ENCODE measurements around the gene ZBTB20.

Gene ZBTB20

GRCh38 chr3:114698146-114699105 lies 448.7 kb downstream of the ZBTB20 start:
- TF ChIP-seq CTCF (IDR thresholded peaks at IDR 0.05; ENCODE audit: insufficient read depth, low read length) = no peak
- no peak for TF ChIP-seq REST (IDR thresholded peaks at IDR 0.05; ENCODE audit: insufficient replicate concordance, low read depth)
- TF ChIP-seq POLR2AphosphoS5 (IDR thresholded peaks at IDR 0.05; ENCODE audit: low read depth) = no peak
- TF ChIP-seq GABPA (IDR thresholded peaks at IDR 0.05; ENCODE audit: low read depth) = no peak
- TF ChIP-seq SPI1 (IDR thresholded peaks at IDR 0.05; ENCODE audit: borderline replicate concordance, low read depth) = no peak
- Histone ChIP-seq H3K4me3 (replicated peaks; ENCODE audit: insufficient read depth, low read length) (no peak overlapping the region), H3K27ac (replicated peaks) (no peak overlapping the region), H3K27me3 (ENCODE audit: insufficient read depth, poor library complexity, severe bottlenecking) (no peaks in the 10 kb centered on the region)
- peak in 1 of 2 experiments; percentile 2 for DNase-seq (ENCODE audit: low read depth in 1 of 2, low spot score in 1 of 2)

- Histone ChIP-seq H3K27me3 (ENCODE audit: insufficient read depth, poor library complexity, severe bottlenecking) (no peaks in the 10 kb centered on the region), H3K4me3 (replicated peaks; ENCODE audit: insufficient read depth, low read length) (no peak overlapping the region), H3K27ac (replicated peaks) (peak overlapping the region; percentile 42)
- TF ChIP-seq POLR2AphosphoS5 (IDR thresholded peaks at IDR 0.05; ENCODE audit: low read depth) (no peak), SPI1 (IDR thresholded peaks at IDR 0.05; ENCODE audit: borderline replicate concordance, low read depth) (no peak), GABPA (IDR thresholded peaks at IDR 0.05; ENCODE audit: low read depth) (no peak), CTCF (IDR thresholded peaks at IDR 0.05; ENCODE audit: insufficient read depth, low read length) (no peak), REST (IDR thresholded peaks at IDR 0.05; ENCODE audit: insufficient replicate concordance, low read depth) (no peak)
- peak; percentile 17 to 49 for DNase-seq (ENCODE audit: low read depth in 1 of 2, low spot score in 1 of 2)
Observed at GRCh38 chr3:114697401-114697800, 449.7 kb downstream of the ZBTB20 start.

GRCh38 chr3:114694251-114694650 lies 452.8 kb downstream of the ZBTB20 start:
- Histone ChIP-seq H3K27me3 (ENCODE audit: insufficient read depth, poor library complexity, severe bottlenecking) (no peaks in the 10 kb centered on the region), H3K4me3 (replicated peaks; ENCODE audit: insufficient read depth, low read length) (no peak overlapping the region), H3K27ac (replicated peaks) (no peak overlapping the region)
- DNase-seq (ENCODE audit: low read depth in 1 of 2, low spot score in 1 of 2) = no peak
- TF ChIP-seq REST (IDR thresholded peaks at IDR 0.05; ENCODE audit: insufficient replicate concordance, low read depth) = no peak
- TF ChIP-seq POLR2AphosphoS5 (IDR thresholded peaks at IDR 0.05; ENCODE audit: low read depth) = no peak
- TF ChIP-seq SPI1 (IDR thresholded peaks at IDR 0.05; ENCODE audit: borderline replicate concordance, low read depth) = no peak
- TF ChIP-seq GABPA (IDR thresholded peaks at IDR 0.05; ENCODE audit: low read depth) = no peak
- TF ChIP-seq CTCF (IDR thresholded peaks at IDR 0.05; ENCODE audit: insufficient read depth, low read length) = no peak
